IMR-90 (cell line): ENCODE data around the gene GPC5.

ENCODE experiments used
- RFX5 ChIP-seq: IDR thresholded peaks from 2 replicates; pipeline ENCODE4 v1.8.0; 2012; ENCODE audit warnings: low read depth, mild to moderate bottlenecking, low read length, moderate library complexity
- TF ChIP-seq, protein P1 (sequence below): conservative IDR thresholded peaks from 2 replicates; pipeline ENCODE4 v1.5.1; 2012; ENCODE audit warnings: mild to moderate bottlenecking, low read depth, low read length, improper control_type of control experiment

DNA sequence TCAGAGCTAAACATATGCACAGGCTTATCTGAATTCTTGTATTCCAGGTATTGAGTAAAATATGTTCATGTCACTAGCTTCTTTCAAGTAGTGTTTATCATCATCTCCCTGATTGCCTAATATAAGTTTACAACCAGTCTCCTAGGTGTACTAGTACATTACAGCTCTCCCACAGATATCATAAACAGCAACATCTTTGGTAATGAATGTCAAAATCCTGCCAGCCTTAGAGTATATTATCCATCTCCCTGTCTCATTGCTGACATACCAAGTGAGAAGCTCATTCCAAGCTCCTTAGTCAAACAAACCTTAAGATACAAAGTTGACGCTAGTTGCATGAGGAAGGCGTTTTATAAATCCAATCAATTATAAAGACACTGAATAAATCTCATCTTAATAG lies 1139.0 kb downstream of the GPC5 start:
- TF ChIP-seq, protein P1, sequence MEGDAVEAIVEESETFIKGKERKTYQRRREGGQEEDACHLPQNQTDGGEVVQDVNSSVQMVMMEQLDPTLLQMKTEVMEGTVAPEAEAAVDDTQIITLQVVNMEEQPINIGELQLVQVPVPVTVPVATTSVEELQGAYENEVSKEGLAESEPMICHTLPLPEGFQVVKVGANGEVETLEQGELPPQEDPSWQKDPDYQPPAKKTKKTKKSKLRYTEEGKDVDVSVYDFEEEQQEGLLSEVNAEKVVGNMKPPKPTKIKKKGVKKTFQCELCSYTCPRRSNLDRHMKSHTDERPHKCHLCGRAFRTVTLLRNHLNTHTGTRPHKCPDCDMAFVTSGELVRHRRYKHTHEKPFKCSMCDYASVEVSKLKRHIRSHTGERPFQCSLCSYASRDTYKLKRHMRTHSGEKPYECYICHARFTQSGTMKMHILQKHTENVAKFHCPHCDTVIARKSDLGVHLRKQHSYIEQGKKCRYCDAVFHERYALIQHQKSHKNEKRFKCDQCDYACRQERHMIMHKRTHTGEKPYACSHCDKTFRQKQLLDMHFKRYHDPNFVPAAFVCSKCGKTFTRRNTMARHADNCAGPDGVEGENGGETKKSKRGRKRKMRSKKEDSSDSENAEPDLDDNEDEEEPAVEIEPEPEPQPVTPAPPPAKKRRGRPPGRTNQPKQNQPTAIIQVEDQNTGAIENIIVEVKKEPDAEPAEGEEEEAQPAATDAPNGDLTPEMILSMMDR = no peak
- no peak for TF ChIP-seq RFX5
